NT2/D1 (cell line): Measurements from ENCODE around the gene HAUS6.

ENCODE experiments used
- YY1 ChIP-seq: IDR thresholded peaks from 2 replicates; pipeline ENCODE4 v1.6.1; 2011; ENCODE audit not compliant: insufficient read length, insufficient read depth
- ZNF274 ChIP-seq: IDR thresholded peaks from 2 replicates; pipeline ENCODE4 v1.6.1; 2011; ENCODE audit warnings: mild to moderate bottlenecking, low read depth, low read length

- TF ChIP-seq YY1 (no peak), ZNF274 (no peak)
Measured at GRCh38 chr9:19018201-19018600, 84.5 kb downstream of the HAUS6 start.
